Activated gamma-delta T cell treated with anti-CD3 and anti-CD28 coated beads, Interleukin-2, amount 50 U/mL, for 16 hours (primary cell): ENCODE data around the gene FBXO47.
A peak's percentile ranks its signal among the peaks of the same experiment; 100 is the strongest.

Source experiments
- DNase-seq: peaks from one replicate; pipeline ENCODE4 v3.0.0-alpha.2; 2020; ENCODE audit warnings: low read depth

The FBXO47 gene

GRCh38 chr17:38967290-38967738, at the start of gene FBXO47:
Gene FBXO47 (minus strand): TSS chr17:38967403. CDS start chr17:38963025, 4,378 bp downstream.
- peak; percentile 83 for DNase-seq

- no peak for DNase-seq
These were observed 49.3 kb upstream of the FBXO47 start for GRCh38 chr17:39016193-39017153.

GRCh38 chr17:39015546-39015935, 48.3 kb upstream of the FBXO47 start:
- DNase-seq: no peak

- no peak for DNase-seq
These were observed 47.8 kb upstream of the FBXO47 start for GRCh38 chr17:39014795-39015545.

GRCh38 chr17:39014044-39014794, 47.0 kb upstream of the FBXO47 start:
- DNase-seq: no peak

- DNase-seq: no peak
These were observed 45.5 kb upstream of the FBXO47 start for GRCh38 chr17:39012725-39013124.

GRCh38 chr17:39011907-39012468, 44.8 kb upstream of the FBXO47 start:
- no peak for DNase-seq

GRCh38 chr17:39009581-39010001, 42.4 kb upstream of the FBXO47 start:
- DNase-seq: no peak

GRCh38 chr17:39008633-39009032, 41.4 kb upstream of the FBXO47 start:
- no peak for DNase-seq

- DNase-seq: no peak
These were observed 36.0 kb upstream of the FBXO47 start for GRCh38 chr17:39002991-39003715.

- no peak for DNase-seq
These were observed 34.8 kb upstream of the FBXO47 start for GRCh38 chr17:39001703-39002637.

GRCh38 chr17:39000021-39000601, 32.9 kb upstream of the FBXO47 start:
- DNase-seq: no peak

- DNase-seq: no peak
These were observed 29.6 kb upstream of the FBXO47 start for GRCh38 chr17:38996660-38997337.

- DNase-seq: no peak
These were observed 26.8 kb upstream of the FBXO47 start for GRCh38 chr17:38994026-38994425.

- DNase-seq: no peak
These were observed 17.5 kb upstream of the FBXO47 start for GRCh38 chr17:38984666-38985065.

- DNase-seq: peak; percentile 19
These were observed 15.9 kb upstream of the FBXO47 start for GRCh38 chr17:38982858-38983746.

- DNase-seq: no peak
These were observed 14.4 kb upstream of the FBXO47 start for GRCh38 chr17:38981636-38982035.
